K562 (cell line): ENCODE results near the gene RNF113A. TPM values are rescaled to one million over a fixed set of nuclear protein-coding genes. Genes with fewer than 3 reads are reported as not detected.

Experiments used
- BCL6 ChIP-seq: fragments of 250-450 bp; sonication (Bioruptor Pico); IDR thresholded peaks from 2 replicates; pipeline ENCODE4 v1.4.0; 2020
- ELF2 ChIP-seq: fragments of 250-450 bp; sonication (Bioruptor Pico); IDR thresholded peaks from 2 replicates; pipeline ENCODE4 v1.5.0; 2021; ENCODE audit warnings: mild to moderate bottlenecking
- ID3 ChIP-seq, 2 experiments: fragments of 250-450 bp in 1 of 2; fragments of 450-650 bp in 1 of 2; sonication (Bioruptor Pico) in 1 of 2; IDR thresholded peaks; 2 replicates each; pipeline versions ENCODE4 v1.6.1 to v1.8.0; 2016 to 2021; ENCODE audit warnings: mild to moderate bottlenecking in 2 of 2, moderate library complexity in 2 of 2, missing compliant biosample characterization in 1 of 2, missing genetic modification characterization in 1 of 2
- NR0B1 ChIP-seq: fragments of 450-650 bp; IDR thresholded peaks from one replicate; pipeline ENCODE4 v1.6.1; 2018; ENCODE audit warnings: mild to moderate bottlenecking, moderate library complexity; ENCODE audit not compliant: partially characterized antibody
- NRF1 ChIP-seq, 2 experiments: fragments of 450-650 bp; IDR thresholded peaks in 1 of 2; conservative IDR thresholded peaks in 1 of 2; 2 replicates each; pipeline ENCODE4 v1.6.1; 2014; ENCODE audit warnings: mild to moderate bottlenecking in 2 of 2
- POU5F1 ChIP-seq: fragments of 150-350 bp; IDR thresholded peaks from 2 replicates; pipeline ENCODE4 v1.6.1; 2014; ENCODE audit warnings: borderline replicate concordance, low read length, low read depth, mild to moderate bottlenecking; ENCODE audit not compliant: partially characterized antibody
- PYGO2 ChIP-seq: fragments of 450-650 bp; IDR thresholded peaks from 2 replicates; pipeline ENCODE4 v1.6.1; 2016; ENCODE audit warnings: mild to moderate bottlenecking, missing genetic modification characterization, moderate library complexity, missing compliant biosample characterization
- TBP ChIP-seq: optimal IDR thresholded peaks from 2 replicates; pipeline ENCODE3; 2011; ENCODE audit warnings: low read depth, low read length, improper control_type of control experiment
- ZBED1 ChIP-seq: IDR thresholded peaks from 2 replicates; pipeline ENCODE4 v1.6.1; 2014
- ZNF3 ChIP-seq: fragments of 250-450 bp; sonication (Bioruptor Pico); IDR thresholded peaks from 2 replicates; pipeline ENCODE4 v1.5.0; 2021; ENCODE audit warnings: mild to moderate bottlenecking, moderate library complexity
- ZNF717 ChIP-seq: fragments of 250-450 bp; sonication (Bioruptor Pico); IDR thresholded peaks from 2 replicates; pipeline ENCODE4 v1.5.0; 2021
- polyA plus RNA-seq, 8 experiments: library from polyadenylated mRNA; depleted of rRNA in 4 of 8; stranded (reverse) in 5 of 8; unstranded in 3 of 8; fragments of >200 nt; fragmentation: Nextera tagmentation in 2 of 8; fragmentation: Illumina TruSeq in 1 of 8; extraction: Ambion mirVana in 2 of 8; extraction: Trizol in 1 of 8; gene quantifications; 2 replicates each; pipeline versions ENCODE4 v1.2.1 to v1.2.3, GENCODE V29; 2011 to 2014; ENCODE audit warnings: inconsistent platforms in 1 of 8, missing spikeins in 1 of 8
- total RNA-seq, 7 experiments: library from RNA; depleted of rRNA in 6 of 7; stranded (reverse); fragments of >200 nt in 6 of 7; fragmentation: Illumina TruSeq in 2 of 7; extraction: Trizol in 2 of 7; gene quantifications; 2 replicates each; pipeline versions ENCODE4 v1.2.1 to v1.2.3, GENCODE V29; 2011 to 2021; ENCODE audit warnings: low replicate concordance in 1 of 7
- TF ChIP-seq, protein P1 (sequence below), 3 experiments: fragments of 200-800 bp in 1 of 3; fragments of 250-450 bp in 1 of 3; fragments of 450-650 bp in 1 of 3; sonication (Bioruptor Pico) in 1 of 3; sonication (Bioruptor generic) in 1 of 3; formaldehyde crosslinking in 1 of 3; IDR thresholded peaks; 2 replicates each; pipeline versions ENCODE4 v1.6.1 to v1.8.0; 2016 to 2022; ENCODE audit warnings: mild to moderate bottlenecking in 2 of 3, missing genetic modification characterization in 2 of 3, missing compliant biosample characterization in 1 of 3, moderate library complexity in 1 of 3
- TF ChIP-seq, protein P2 (sequence below): sonication (generic); formaldehyde crosslinking; IDR thresholded peaks from 2 replicates; pipeline ENCODE4 v1.8.0; 2022; ENCODE audit warnings: missing genetic modification reagents, mild to moderate bottlenecking, moderate library complexity, borderline replicate concordance

The RNF113A gene
- total and polyA plus RNA-seq, 9 of the 15 experiments (the other 6 are each of a cell fraction or from before 2014, with no cell fraction given) = 21.2 to 38.4 (median 28.1) TPM

- no peak for TF ChIP-seq ID3 (CRISPR knock-in tag; IDR thresholded peaks at IDR 0.05)
- no peak for TF ChIP-seq ID3 (tag; IDR thresholded peaks at IDR 0.05)
- TF ChIP-seq ELF2 = peak; percentile 72
- no peak for TF ChIP-seq BCL6
- TF ChIP-seq TBP = peak; percentile 91
- no peak for TF ChIP-seq ZNF3 (CRISPR knock-in tag)
- TF ChIP-seq, protein P1, sequence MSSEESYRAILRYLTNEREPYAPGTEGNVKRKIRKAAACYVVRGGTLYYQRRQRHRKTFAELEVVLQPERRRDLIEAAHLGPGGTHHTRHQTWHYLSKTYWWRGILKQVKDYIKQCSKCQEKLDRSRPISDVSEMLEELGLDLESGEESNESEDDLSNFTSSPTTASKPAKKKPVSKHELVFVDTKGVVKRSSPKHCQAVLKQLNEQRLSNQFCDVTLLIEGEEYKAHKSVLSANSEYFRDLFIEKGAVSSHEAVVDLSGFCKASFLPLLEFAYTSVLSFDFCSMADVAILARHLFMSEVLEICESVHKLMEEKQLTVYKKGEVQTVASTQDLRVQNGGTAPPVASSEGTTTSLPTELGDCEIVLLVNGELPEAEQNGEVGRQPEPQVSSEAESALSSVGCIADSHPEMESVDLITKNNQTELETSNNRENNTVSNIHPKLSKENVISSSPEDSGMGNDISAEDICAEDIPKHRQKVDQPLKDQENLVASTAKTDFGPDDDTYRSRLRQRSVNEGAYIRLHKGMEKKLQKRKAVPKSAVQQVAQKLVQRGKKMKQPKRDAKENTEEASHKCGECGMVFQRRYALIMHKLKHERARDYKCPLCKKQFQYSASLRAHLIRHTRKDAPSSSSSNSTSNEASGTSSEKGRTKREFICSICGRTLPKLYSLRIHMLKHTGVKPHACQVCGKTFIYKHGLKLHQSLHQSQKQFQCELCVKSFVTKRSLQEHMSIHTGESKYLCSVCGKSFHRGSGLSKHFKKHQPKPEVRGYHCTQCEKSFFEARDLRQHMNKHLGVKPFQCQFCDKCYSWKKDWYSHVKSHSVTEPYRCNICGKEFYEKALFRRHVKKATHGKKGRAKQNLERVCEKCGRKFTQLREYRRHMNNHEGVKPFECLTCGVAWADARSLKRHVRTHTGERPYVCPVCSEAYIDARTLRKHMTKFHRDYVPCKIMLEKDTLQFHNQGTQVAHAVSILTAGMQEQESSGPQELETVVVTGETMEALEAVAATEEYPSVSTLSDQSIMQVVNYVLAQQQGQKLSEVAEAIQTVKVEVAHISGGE (CRISPR knock-in tag; IDR thresholded peaks at IDR 0.05) = peak in 2 of 3 experiments; percentile 63 to 94; a peak in 4 of 6 replicates
- TF ChIP-seq ZNF717 (CRISPR knock-in tag) = no peak
- TF ChIP-seq POU5F1 = peak; percentile 63
- TF ChIP-seq PYGO2 (tag) = no peak
- TF ChIP-seq ZBED1 = no peak
- TF ChIP-seq NR0B1 = no peak
- TF ChIP-seq, protein P2, sequence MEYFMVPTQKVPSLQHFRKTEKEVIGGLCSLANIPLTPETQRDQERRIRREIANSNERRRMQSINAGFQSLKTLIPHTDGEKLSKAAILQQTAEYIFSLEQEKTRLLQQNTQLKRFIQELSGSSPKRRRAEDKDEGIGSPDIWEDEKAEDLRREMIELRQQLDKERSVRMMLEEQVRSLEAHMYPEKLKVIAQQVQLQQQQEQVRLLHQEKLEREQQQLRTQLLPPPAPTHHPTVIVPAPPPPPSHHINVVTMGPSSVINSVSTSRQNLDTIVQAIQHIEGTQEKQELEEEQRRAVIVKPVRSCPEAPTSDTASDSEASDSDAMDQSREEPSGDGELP (CRISPR knock-in tag) = peak; percentile 52; the same call in 1 of the 2 replicates
- TF ChIP-seq NRF1 (conservative IDR thresholded peaks at IDR 0.05 in 1 of 2, IDR thresholded peaks at IDR 0.05 in 1 of 2) = peak; percentile 43 to 47
- TF ChIP-seq, all 486 proteins: peak for 106
Measured at GRCh38 chrX:119871599-119872395, at the start of gene RNF113A, which contains the start of gene NDUFA1 (continued).
